ENCODE data around the gene CHCHD4.

DNA sequence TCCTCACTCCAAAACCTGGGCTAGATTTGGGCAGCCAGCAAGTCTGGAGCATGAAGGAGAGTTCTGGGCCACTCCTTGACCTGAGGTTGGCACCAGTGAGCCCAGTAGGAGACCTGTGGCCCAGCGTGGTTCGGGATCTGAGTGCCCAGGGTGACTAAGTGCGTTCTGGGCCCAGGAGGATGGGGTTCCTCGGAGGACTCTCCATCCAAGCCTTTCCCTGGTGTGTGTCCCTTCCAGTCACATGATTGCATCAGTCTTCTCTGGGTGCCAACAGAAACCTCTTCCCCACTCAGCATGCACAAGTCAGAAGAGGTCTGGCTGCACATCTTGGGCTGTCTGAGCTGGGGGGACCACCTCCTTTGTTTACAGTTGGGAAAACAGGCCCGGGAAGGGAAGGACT is 15.1 kb upstream of the CHCHD4 start:
- TF ChIP-seq, protein P1, sequence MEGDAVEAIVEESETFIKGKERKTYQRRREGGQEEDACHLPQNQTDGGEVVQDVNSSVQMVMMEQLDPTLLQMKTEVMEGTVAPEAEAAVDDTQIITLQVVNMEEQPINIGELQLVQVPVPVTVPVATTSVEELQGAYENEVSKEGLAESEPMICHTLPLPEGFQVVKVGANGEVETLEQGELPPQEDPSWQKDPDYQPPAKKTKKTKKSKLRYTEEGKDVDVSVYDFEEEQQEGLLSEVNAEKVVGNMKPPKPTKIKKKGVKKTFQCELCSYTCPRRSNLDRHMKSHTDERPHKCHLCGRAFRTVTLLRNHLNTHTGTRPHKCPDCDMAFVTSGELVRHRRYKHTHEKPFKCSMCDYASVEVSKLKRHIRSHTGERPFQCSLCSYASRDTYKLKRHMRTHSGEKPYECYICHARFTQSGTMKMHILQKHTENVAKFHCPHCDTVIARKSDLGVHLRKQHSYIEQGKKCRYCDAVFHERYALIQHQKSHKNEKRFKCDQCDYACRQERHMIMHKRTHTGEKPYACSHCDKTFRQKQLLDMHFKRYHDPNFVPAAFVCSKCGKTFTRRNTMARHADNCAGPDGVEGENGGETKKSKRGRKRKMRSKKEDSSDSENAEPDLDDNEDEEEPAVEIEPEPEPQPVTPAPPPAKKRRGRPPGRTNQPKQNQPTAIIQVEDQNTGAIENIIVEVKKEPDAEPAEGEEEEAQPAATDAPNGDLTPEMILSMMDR (IDR thresholded peaks at IDR 0.05; ENCODE audit: borderline replicate concordance, extremely low read depth, low read length, poor library complexity, severe bottlenecking) = no peak
- no peak for TF ChIP-seq EZH2 (IDR thresholded peaks at IDR 0.05; ENCODE audit: borderline replicate concordance, low read depth, low read length, severe bottlenecking)

All from DND-41 (cell line).